Body of pancreas (tissue), 4 donors: Measurements from ENCODE around the gene ADGRD2. TPM values are rescaled to one million over a fixed set of nuclear protein-coding genes. Genes with fewer than 3 reads are reported as not detected.

Experiments
- ATAC-seq: fragments of 150-250 bp; one replicate; pipeline ENCODE4 v1.9.1; 2016
- DNase-seq, 4 donors: peaks; one replicate each; pipeline ENCODE4 v3.0.0-alpha.2; 2019
- H3K27ac ChIP-seq, 4 donors: fragments of 200-600 bp; sonication (generic); 1 replicate in 3 of 4; 2 replicates in 1 of 4; pipeline versions ENCODE4 v1.5.1 to v1.6.1; 2016 to 2019; ENCODE audit warnings: mild to moderate bottlenecking in 1 of 4, mixed read lengths in 1 of 4, moderate library complexity in 1 of 4
- H3K27me3 ChIP-seq, 2 donors: fragments of 200-600 bp; sonication (generic); one replicate each; pipeline ENCODE4 v1.6.0; 2016; ENCODE audit warnings: mild to moderate bottlenecking in 1 of 2
- H3K36me3 ChIP-seq, 2 donors: fragments of 200-600 bp; sonication (generic); replicated peaks in 1 of 2; 2 replicates each; pipeline ENCODE4 v1.5.1; 2016; ENCODE audit warnings: low read depth in 2 of 2; ENCODE audit not compliant: insufficient read depth in 1 of 2
- H3K4me1 ChIP-seq: fragments of 200-600 bp; sonication (generic); one replicate; pipeline ENCODE4 v1.6.0; 2016
- H3K4me3 ChIP-seq, 2 donors: fragments of 200-600 bp; sonication (generic); 1 replicate in 1 of 2; 2 replicates in 1 of 2; pipeline ENCODE4 v1.5.1; 2016 to 2019
- H3K9me3 ChIP-seq, 3 donors: fragments of 200-600 bp; sonication (generic); 1 replicate in 2 of 3; 2 replicates in 1 of 3; pipeline ENCODE4 v1.5.1; 2016
- CTCF ChIP-seq, 7 experiments: fragments of 450-650 bp in 4 of 7; fragments of 200-600 bp in 3 of 7; sonication (generic) in 3 of 7; IDR thresholded peaks; one replicate each; pipeline ENCODE4 v1.5.1; 2016 to 2019; ENCODE audit warnings: antibody characterized with exemption in 7 of 7
- POLR2A ChIP-seq, 3 donors: fragments of 450-650 bp; IDR thresholded peaks; one replicate each; pipeline ENCODE4 v1.6.1; 2016; ENCODE audit warnings: antibody characterized with exemption in 3 of 3, mild to moderate bottlenecking in 2 of 3
- whole genome bisulfite sequencing, 2 donors: methylation state at CpG; one replicate each; pipeline ENCODE4 v1.1.5; 2017; 5-methylcytosine and 5-hydroxymethylcytosine counted together
- intact Hi-C: fragments of 100-400 bp; cut with DNase I; formaldehyde crosslinking; loops from one replicate; pipeline ENCODE4 v1.15.1; 2023
- total RNA-seq, 2 donors: library from RNA; depleted of rRNA; stranded (reverse); fragments of >200 nt; gene quantifications; one replicate each; pipeline ENCODE4 v1.1.0, GENCODE V29; 2016

Gene ADGRD2
- total RNA-seq, 2 donors from 2014 or later: not detected

- no peak for ATAC-seq
- Histone ChIP-seq H3K36me3 (no peaks in the 10 kb centered on the region), H3K4me1 (peaks cover 6% of the 10 kb centered on the region), H3K4me3 (no peak overlapping the region), H3K27me3 (no peaks in the 10 kb centered on the region), H3K27ac (no peak overlapping the region), H3K9me3 (no peaks in the 10 kb centered on the region)
- TF ChIP-seq POLR2A (IDR thresholded peaks at IDR 0.05) (no peak), CTCF (IDR thresholded peaks at IDR 0.05) (no peak)
- no peak for DNase-seq
- intact Hi-C loops: no loop called here
- WGBS, 2 donors: 81 to 82% methylated on average over 9 to 18 of the region's 18 CpGs
Observed at GRCh38 chr9:124457079-124457886, 7.0 kb downstream of the ADGRD2 start.

GRCh38 chr9:124457887-124458431 is 7.7 kb downstream of the ADGRD2 start:
- H3K9me3 ChIP-seq: no peaks in the 10 kb centered on the region
- TF ChIP-seq POLR2A (IDR thresholded peaks at IDR 0.05): no peak
- TF ChIP-seq CTCF (IDR thresholded peaks at IDR 0.05): no peak
- H3K27me3 ChIP-seq: no peaks in the 10 kb centered on the region
- intact Hi-C loops: no loop called here
- WGBS, 2 donors: 71 to 93% methylated on average over 5 to 6 of the region's 8 CpGs
- ATAC-seq (no peak), DNase-seq (no peak)
- H3K27ac ChIP-seq: no peak overlapping the region
- no peak overlapping the region for H3K4me3 ChIP-seq
- no peaks in the 10 kb centered on the region for H3K36me3 ChIP-seq
- H3K4me1 ChIP-seq: peaks cover 5% of the 10 kb centered on the region

DNA sequence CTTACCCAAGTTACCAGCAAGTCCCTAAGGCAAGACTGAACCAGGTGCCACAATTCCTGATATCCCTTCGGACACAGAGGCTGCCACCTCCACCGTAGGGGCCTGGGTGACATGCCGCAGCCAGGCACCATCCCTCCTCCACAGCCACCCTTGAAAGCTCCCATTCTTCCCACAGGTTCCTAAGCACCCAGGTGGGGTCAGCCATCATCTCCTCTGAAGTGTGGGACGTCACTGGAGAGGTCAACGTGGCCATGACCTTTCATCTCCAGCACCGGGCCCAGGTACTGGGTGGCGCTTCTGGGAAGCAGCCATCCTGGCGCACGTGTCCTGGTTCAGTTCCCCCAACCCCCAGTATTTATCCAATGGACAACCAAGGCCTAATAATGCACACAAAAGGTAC is 8.2 kb downstream of the ADGRD2 start:
- no peaks in the 10 kb centered on the region for H3K27me3 ChIP-seq
- H3K9me3 ChIP-seq: no peaks in the 10 kb centered on the region
- ATAC-seq (no peak), DNase-seq (no peak)
- H3K27ac ChIP-seq: no peak overlapping the region
- no peak overlapping the region for H3K4me3 ChIP-seq
- intact Hi-C loops: no loop called here
- H3K4me1 ChIP-seq: peaks cover under 1% of the 10 kb centered on the region
- H3K36me3 ChIP-seq: no peaks in the 10 kb centered on the region
- 76 to 79% methylated on average over 9 of the region's 9 CpGs for WGBS, 2 donors
- no peak for TF ChIP-seq CTCF (IDR thresholded peaks at IDR 0.05)
- TF ChIP-seq POLR2A (IDR thresholded peaks at IDR 0.05): no peak

GRCh38 chr9:124462739-124463138 is 12.5 kb downstream of the ADGRD2 start:
- Histone ChIP-seq H3K4me1 (no peaks in the 10 kb centered on the region), H3K36me3 (no peaks in the 10 kb centered on the region), H3K27me3 (no peaks in the 10 kb centered on the region), H3K9me3 (no peaks in the 10 kb centered on the region), H3K27ac (no peak overlapping the region), H3K4me3 (no peak overlapping the region)
- DNase-seq (no peak), ATAC-seq (no peak)
- intact Hi-C loops: no loop called here
- TF ChIP-seq POLR2A (IDR thresholded peaks at IDR 0.05) (no peak), CTCF (IDR thresholded peaks at IDR 0.05) (no peak)
- WGBS, 2 donors: 78 to 91% methylated on average over 1 of the region's 1 CpG
